ENCODE results near the gene FCRLB.

The FCRLB gene

GRCh38 chr1:161773791-161774190, 52.4 kb downstream of the FCRLB start:
- FAIRE-seq (no peak), DNase-seq (ENCODE audit: insufficient read length, low spot score) (no peak)
- TF ChIP-seq POLR2A (IDR thresholded peaks at IDR 0.05; ENCODE audit: low read depth, low read length): no peak

- FAIRE-seq (no peak), DNase-seq (ENCODE audit: insufficient read length, low spot score) (no peak)
Measured at GRCh38 chr1:161777261-161777660, 55.9 kb downstream of the FCRLB start.

More at GRCh38 chr1:161777261-161777660, 55.9 kb downstream of the FCRLB start:
- no peak for TF ChIP-seq POLR2A (IDR thresholded peaks at IDR 0.05; ENCODE audit: low read depth, low read length)

Measured in H54 (cell line).